OCI-LY1 (cell line): ENCODE measurements around the gene CD3E.
A peak's percentile ranks its signal among the peaks of the same experiment; 100 is the strongest.

ENCODE experiments used
- CTCF ChIP-seq: fragments of 200-600 bp; sonication (generic), shearing (Covaris generic); IDR thresholded peaks from 2 replicates; pipeline ENCODE4 v1.5.1; 2017; ENCODE audit warnings: mild to moderate bottlenecking, antibody characterized with exemption, low read length, moderate library complexity, mixed read lengths
- EZH2 ChIP-seq: fragments of 200-600 bp; sonication (generic), shearing (Covaris generic); IDR thresholded peaks from 2 replicates; pipeline ENCODE4 v1.8.0; 2017; ENCODE audit warnings: borderline replicate concordance, mixed run types, mild to moderate bottlenecking, antibody characterized with exemption, low read length, moderate library complexity, mixed read lengths

DNA sequence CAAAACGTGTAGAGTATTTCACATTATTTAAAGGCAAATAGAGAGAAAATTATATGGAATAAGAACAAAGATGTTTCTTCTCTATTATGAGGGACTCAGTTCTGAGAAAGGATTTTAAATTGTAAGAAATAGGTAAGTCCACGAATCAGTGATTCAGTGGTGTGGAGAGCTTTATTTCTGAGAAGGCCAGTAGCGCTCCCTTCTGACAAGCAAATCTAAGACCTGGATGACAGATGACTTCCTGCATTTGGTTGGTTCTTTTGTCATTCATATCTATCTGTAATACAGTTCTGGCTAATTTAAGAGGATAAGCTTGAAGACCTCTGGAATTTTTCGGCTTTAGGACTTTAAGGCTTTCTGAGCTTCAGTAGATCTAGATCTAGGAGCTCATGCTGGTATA lies 7.0 kb downstream of the CD3E start:
- TF ChIP-seq CTCF = peak; percentile 9; the same call in 1 of the 2 replicates
- TF ChIP-seq EZH2 = no peak
